Diencephalon (tissue), 1 donor: ENCODE data around the gene NUP188. TPM values are rescaled to one million over a fixed set of nuclear protein-coding genes. Genes with fewer than 3 reads are reported as not detected.

ENCODE experiments used
- total RNA-seq: library from RNA; depleted of rRNA; stranded (reverse); fragments of >200 nt; gene quantifications from one replicate; pipeline ENCODE4 v1.2.3, GENCODE V29; 2014

NUP188 gene, protein sequence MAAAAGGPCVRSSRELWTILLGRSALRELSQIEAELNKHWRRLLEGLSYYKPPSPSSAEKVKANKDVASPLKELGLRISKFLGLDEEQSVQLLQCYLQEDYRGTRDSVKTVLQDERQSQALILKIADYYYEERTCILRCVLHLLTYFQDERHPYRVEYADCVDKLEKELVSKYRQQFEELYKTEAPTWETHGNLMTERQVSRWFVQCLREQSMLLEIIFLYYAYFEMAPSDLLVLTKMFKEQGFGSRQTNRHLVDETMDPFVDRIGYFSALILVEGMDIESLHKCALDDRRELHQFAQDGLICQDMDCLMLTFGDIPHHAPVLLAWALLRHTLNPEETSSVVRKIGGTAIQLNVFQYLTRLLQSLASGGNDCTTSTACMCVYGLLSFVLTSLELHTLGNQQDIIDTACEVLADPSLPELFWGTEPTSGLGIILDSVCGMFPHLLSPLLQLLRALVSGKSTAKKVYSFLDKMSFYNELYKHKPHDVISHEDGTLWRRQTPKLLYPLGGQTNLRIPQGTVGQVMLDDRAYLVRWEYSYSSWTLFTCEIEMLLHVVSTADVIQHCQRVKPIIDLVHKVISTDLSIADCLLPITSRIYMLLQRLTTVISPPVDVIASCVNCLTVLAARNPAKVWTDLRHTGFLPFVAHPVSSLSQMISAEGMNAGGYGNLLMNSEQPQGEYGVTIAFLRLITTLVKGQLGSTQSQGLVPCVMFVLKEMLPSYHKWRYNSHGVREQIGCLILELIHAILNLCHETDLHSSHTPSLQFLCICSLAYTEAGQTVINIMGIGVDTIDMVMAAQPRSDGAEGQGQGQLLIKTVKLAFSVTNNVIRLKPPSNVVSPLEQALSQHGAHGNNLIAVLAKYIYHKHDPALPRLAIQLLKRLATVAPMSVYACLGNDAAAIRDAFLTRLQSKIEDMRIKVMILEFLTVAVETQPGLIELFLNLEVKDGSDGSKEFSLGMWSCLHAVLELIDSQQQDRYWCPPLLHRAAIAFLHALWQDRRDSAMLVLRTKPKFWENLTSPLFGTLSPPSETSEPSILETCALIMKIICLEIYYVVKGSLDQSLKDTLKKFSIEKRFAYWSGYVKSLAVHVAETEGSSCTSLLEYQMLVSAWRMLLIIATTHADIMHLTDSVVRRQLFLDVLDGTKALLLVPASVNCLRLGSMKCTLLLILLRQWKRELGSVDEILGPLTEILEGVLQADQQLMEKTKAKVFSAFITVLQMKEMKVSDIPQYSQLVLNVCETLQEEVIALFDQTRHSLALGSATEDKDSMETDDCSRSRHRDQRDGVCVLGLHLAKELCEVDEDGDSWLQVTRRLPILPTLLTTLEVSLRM (N-terminal part only)
- 33.4 TPM for total RNA-seq

DNA sequence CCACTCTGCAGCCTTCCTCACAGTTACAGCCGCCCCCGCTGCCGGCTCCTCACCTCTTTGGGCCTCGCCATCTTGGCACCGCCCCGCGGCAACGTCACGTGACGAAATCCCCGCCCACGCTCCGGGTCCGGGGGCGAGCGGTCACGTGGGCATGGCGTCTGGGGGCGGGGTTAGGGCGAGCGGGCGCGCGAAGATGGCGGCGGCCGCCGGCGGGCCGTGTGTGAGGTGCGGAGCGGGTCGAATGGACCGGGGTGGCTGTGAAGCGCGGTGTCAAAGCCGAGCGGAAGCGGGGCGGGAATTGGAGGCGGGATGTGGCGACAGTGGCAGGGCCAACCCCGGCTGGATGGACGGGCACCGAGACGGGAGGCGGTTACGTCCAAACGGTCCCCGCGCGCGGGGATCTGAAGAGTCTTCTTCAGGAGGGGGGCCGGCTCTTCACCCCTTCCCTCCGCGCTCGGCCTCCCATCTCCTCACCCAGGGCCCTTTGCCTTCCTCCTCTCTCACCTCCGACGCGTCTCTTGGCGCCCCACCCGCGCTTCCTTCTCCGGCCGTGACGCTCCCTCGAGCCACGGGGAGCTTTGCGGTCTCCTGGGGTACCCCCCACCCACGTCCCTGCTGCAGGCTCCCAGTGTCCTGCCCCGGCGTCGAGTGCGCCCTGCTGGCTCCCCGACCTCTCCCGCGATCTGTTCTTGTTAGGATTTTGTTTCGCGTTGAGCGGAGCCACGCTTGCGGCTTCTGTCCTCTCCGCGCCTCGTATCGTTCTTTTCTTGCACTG lies at the start of gene NUP188, which contains the start of gene DOLK:
Gene NUP188 (plus strand): TSS at position 173 of the 775 bp plus-strand sequence. CDS start 21 bp downstream, at position 194.
Gene DOLK (minus strand): TSS at position 77 of the 775 bp plus-strand sequence. CDS start 300 bp downstream, outside the sequence.

DNA sequence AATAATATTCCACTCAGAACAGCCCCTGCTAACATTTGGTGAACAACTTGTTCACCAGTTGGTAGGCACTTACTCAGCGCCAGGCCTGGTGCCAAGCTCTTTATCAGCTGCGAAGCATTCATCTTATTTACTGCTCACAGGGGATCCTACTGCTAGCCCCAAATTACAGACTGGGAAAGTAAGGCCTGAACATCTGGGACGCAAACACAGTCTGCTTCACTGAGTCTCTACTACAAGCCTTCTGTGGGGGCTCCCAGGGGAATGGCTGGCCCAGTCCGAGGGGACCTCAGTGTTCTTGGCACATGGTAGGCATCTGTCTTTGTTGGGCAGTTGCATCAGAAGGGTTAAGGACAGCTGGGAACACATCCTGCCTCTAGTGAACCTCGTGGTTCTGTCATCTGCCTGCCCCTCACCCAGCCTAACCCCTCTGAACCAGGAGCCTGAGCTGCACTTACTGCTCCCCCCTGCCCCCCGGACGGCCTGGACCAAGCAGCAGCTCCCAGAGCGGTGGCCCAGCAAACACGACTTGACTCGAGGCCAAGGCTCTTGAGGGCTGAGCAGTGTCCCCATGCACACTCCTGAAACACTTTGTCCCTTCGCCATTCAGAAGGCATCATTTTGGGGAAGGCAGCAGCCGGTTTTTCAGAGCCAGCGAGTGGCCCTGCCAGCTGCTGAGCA lies 27.0 kb upstream of the NUP188 start, which contains the start of gene PHYHD1:
Gene PHYHD1 (plus strand): TSS at position 602 of the 678 bp plus-strand sequence. CDS start 1,342 bp downstream, outside the sequence.

DNA sequence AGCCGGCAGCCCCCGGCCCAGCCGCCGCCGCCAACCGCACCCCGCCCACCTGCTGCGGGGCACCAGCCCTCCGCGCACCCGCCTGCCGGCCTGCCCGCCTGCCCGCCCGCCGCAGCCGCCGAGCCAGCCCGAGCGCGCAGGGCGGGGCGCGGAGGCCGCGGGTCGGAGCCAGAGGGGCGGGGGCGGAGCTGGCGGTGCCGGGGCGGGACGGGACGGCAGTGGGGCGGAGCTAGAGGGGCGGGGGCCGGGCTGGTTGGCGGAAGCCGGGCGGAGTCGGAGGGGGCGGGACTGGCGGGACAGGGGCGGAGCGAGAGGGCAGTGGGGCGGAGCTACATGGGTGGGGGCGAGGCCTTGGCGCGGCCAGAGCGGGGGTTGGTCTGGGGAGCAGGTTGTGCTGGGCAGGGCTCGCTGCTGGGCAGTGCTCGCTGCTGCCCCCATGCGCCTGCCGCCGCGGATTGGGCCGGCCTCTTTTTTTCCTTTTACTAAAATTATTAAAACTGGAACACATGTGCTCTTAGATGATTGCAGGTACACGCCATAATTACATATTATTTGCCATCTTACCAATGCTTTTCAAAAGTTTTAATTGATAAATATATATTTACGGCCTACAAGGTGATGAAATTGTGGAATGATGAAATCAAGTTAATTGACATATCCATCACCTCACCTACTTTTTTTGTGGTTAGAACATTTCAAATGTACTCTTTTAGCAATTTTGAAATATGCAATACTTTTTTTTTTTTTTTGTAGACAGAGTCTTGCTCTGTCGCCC lies 80.9 kb downstream of the NUP188 start, which contains the start of gene SH3GLB2:
Gene SH3GLB2 (minus strand): TSS at position 140 of the 775 bp plus-strand sequence. CDS start 177 bp downstream, outside the sequence.

DNA sequence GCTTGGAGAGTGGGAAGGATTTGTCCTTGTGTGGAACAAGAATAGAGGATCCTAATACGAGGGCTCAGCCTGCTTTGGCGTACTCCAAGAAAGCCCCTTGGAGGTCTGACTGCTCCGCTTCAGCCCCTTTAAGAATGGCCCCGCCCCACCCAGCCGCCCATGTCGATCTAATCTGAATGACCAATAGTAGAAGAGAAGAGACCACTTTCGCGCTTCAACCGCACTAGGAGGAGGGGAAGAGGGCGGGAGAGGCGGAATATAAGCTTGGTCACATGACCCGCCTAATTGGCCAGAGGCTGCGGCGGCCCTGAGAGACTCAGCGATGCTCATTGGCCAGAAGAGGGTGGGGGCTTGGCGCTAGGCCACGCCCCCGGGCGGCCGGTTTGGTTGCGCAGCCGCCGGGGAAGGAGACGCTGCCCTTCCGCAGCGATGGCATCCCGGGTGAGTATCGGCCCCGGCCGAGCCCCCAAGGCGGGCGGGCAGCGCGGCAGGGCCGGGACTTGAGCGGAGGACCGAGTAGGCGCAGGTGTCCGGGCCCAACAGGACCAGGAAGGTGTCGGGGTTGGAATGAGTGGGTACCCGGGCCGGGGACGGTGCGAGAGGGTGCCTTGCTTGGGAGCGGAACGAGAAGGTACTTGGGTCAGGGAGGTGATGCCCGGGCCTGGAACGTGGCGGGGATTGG lies 88.9 kb downstream of the NUP188 start, which contains the start of gene MIGA2:
Gene MIGA2 (plus strand): TSS at position 386 of the 682 bp plus-strand sequence. CDS start 3,969 bp downstream, outside the sequence.

Other genes with a start within 250 kb of the NUP188 start
- 0.92 TPM for gene PKN3, start 245.2 kb upstream of the NUP188 start, total RNA-seq
- gene ZDHHC12, start 223.6 kb upstream of the NUP188 start, total RNA-seq = 4.4 TPM
- gene ZER1, start 175.8 kb upstream of the NUP188 start, total RNA-seq = 34.8 TPM
- gene TBC1D13, start 160.4 kb upstream of the NUP188 start, total RNA-seq = 13.1 TPM
- gene ENDOG, start 129.2 kb upstream of the NUP188 start, total RNA-seq = 19.8 TPM
- 20.5 TPM for gene SPOUT1, start 117.9 kb upstream of the NUP188 start, total RNA-seq
- 9.0 TPM for gene KYAT1, start 65.7 kb upstream of the NUP188 start, total RNA-seq
- gene LRRC8A, start 65.6 kb upstream of the NUP188 start, total RNA-seq = 30.9 TPM
- 2.1 TPM for gene PHYHD1, start 26.7 kb upstream of the NUP188 start, total RNA-seq
- gene DOLK, start 96 bp upstream of the NUP188 start, total RNA-seq = 20.5 TPM
- 66.4 TPM for gene SH3GLB2, start 80.6 kb downstream of the NUP188 start, total RNA-seq
- gene MIGA2, start 88.9 kb downstream of the NUP188 start, total RNA-seq = 23.8 TPM
- 20.8 TPM for gene DOLPP1, start 133.4 kb downstream of the NUP188 start, total RNA-seq
- gene CRAT, start 163.1 kb downstream of the NUP188 start, total RNA-seq = 31.1 TPM
- 67.6 TPM for gene PTPA, start 163.7 kb downstream of the NUP188 start, total RNA-seq
- gene IER5L, start 230.6 kb downstream of the NUP188 start, total RNA-seq = 8.5 TPM